Activated naive CD8-positive, alpha-beta T cell (primary cell): ENCODE measurements around the gene GPR78.

Source experiments
- H3K27ac Mint-ChIP-seq: one replicate; pipeline ENCODE4 v1.8.0; 2021; ENCODE audit warnings: mixed read lengths
- H3K27me3 Mint-ChIP-seq: one replicate; pipeline ENCODE4 v1.8.0; 2021; ENCODE audit warnings: mixed read lengths
- H3K36me3 Mint-ChIP-seq: one replicate; pipeline ENCODE4 v1.8.0; 2021; ENCODE audit warnings: mixed read lengths
- H3K4me1 Mint-ChIP-seq: one replicate; pipeline ENCODE4 v1.8.0; 2021; ENCODE audit warnings: low read depth, mixed read lengths
- H3K4me3 Mint-ChIP-seq: one replicate; pipeline ENCODE4 v1.8.0; 2021; ENCODE audit warnings: mild to moderate bottlenecking, mixed read lengths
- H3K9me3 Mint-ChIP-seq: one replicate; pipeline ENCODE4 v1.8.0; 2021; ENCODE audit warnings: low read depth, mixed read lengths

Gene GPR78, protein sequence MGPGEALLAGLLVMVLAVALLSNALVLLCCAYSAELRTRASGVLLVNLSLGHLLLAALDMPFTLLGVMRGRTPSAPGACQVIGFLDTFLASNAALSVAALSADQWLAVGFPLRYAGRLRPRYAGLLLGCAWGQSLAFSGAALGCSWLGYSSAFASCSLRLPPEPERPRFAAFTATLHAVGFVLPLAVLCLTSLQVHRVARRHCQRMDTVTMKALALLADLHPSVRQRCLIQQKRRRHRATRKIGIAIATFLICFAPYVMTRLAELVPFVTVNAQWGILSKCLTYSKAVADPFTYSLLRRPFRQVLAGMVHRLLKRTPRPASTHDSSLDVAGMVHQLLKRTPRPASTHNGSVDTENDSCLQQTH

DNA sequence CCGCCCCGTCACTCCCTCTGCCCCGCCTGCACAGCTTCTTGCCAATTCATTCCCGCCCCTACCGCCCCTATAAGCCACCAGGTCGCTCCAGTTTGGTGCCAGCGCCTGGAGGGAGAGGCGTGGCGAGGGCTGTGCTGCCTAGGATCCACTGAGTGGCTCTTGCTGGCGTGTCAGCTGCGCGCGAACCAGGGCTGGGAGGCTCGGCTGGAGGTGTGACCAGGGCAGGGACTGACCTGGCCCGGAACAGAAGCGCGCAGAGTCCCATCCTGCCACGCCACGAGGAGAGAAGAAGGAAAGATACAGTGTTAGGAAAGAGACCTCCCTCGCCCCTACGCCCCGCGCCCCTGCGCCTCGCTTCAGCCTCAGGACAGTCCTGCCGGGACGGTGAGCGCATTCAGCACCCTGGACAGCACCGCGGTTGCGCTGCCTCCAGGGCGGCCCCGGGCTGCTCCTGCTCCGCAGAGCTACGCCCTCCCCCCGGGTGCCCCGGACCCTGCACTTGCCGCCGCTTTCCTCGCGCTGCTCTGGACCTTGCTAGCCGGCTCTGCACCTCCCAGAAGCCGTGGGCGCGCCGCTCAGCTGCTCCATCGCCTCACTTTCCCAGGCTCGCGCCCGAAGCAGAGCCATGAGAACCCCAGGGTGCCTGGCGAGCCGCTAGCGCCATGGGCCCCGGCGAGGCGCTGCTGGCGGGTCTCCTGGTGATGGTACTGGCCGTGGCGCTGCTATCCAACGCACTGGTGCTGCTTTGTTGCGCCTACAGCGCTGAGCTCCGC, at the start of gene GPR78:
GPR78 (plus strand) TSS at position 72 of the 773 bp plus-strand sequence; CDS start at position 663, 591 bp downstream.
- Mint-ChIP-seq H3K36me3 (no peaks in the 10 kb centered on the region), H3K4me1 (no peaks in the 10 kb centered on the region), H3K9me3 (no peaks in the 10 kb centered on the region), H3K27me3 (peaks cover 19% of the 10 kb centered on the region), H3K4me3 (no peak within 1 kb of the TSS), H3K27ac (no peak within 1 kb of the TSS)

- Mint-ChIP-seq H3K27me3 (peaks cover 7% of the 10 kb centered on the region), H3K36me3 (peaks cover 3% of the 10 kb centered on the region), H3K27ac (no peak overlapping the region), H3K4me1 (no peaks in the 10 kb centered on the region), H3K9me3 (peaks cover 9% of the 10 kb centered on the region), H3K4me3 (no peak overlapping the region)
Measured at GRCh38 chr4:8532245-8532781, 47.9 kb upstream of the GPR78 start.

GRCh38 chr4:8533274-8533865, 46.8 kb upstream of the GPR78 start:
- H3K36me3 Mint-ChIP-seq, result peaks cover 3% of the 10 kb centered on the region
- H3K9me3 Mint-ChIP-seq, result peaks cover 9% of the 10 kb centered on the region
- H3K27ac Mint-ChIP-seq, result no peak overlapping the region
- no peak overlapping the region for H3K4me3 Mint-ChIP-seq
- H3K27me3 Mint-ChIP-seq, result peaks cover 6% of the 10 kb centered on the region
- H3K4me1 Mint-ChIP-seq, result no peaks in the 10 kb centered on the region

- no peak overlapping the region for H3K4me3 Mint-ChIP-seq
- peaks cover 5% of the 10 kb centered on the region for H3K27me3 Mint-ChIP-seq
- H3K27ac Mint-ChIP-seq, result no peak overlapping the region
- no peaks in the 10 kb centered on the region for H3K4me1 Mint-ChIP-seq
- peaks cover 3% of the 10 kb centered on the region for H3K36me3 Mint-ChIP-seq
- H3K9me3 Mint-ChIP-seq, result peaks cover 9% of the 10 kb centered on the region
Measured at GRCh38 chr4:8534129-8534528, 46.1 kb upstream of the GPR78 start.

- Mint-ChIP-seq H3K4me1 (no peaks in the 10 kb centered on the region), H3K9me3 (peaks cover 9% of the 10 kb centered on the region), H3K36me3 (peaks cover 3% of the 10 kb centered on the region), H3K27ac (no peak overlapping the region), H3K27me3 (peaks cover 5% of the 10 kb centered on the region), H3K4me3 (no peak overlapping the region)
Measured at GRCh38 chr4:8534611-8535010, 45.6 kb upstream of the GPR78 start.

GRCh38 chr4:8536467-8536866, 43.7 kb upstream of the GPR78 start:
- Mint-ChIP-seq H3K27me3 (peaks cover 5% of the 10 kb centered on the region), H3K4me3 (no peak overlapping the region), H3K4me1 (no peaks in the 10 kb centered on the region), H3K9me3 (peaks cover 9% of the 10 kb centered on the region), H3K36me3 (peaks cover 3% of the 10 kb centered on the region), H3K27ac (no peak overlapping the region)

- no peaks in the 10 kb centered on the region for H3K4me1 Mint-ChIP-seq
- no peak overlapping the region for H3K4me3 Mint-ChIP-seq
- peaks cover 9% of the 10 kb centered on the region for H3K9me3 Mint-ChIP-seq
- H3K36me3 Mint-ChIP-seq, result peaks cover 3% of the 10 kb centered on the region
- H3K27me3 Mint-ChIP-seq, result peaks cover 4% of the 10 kb centered on the region
- H3K27ac Mint-ChIP-seq, result no peak overlapping the region
Measured at GRCh38 chr4:8537041-8537461, 43.1 kb upstream of the GPR78 start.

- Mint-ChIP-seq H3K9me3 (peaks cover 9% of the 10 kb centered on the region), H3K27ac (no peak overlapping the region), H3K4me1 (no peaks in the 10 kb centered on the region), H3K27me3 (peaks cover 2% of the 10 kb centered on the region), H3K4me3 (no peak overlapping the region), H3K36me3 (peaks cover 3% of the 10 kb centered on the region)
Measured at GRCh38 chr4:8538076-8538702, 42.0 kb upstream of the GPR78 start.

- Mint-ChIP-seq H3K4me3 (no peak overlapping the region), H3K27me3 (peaks cover under 1% of the 10 kb centered on the region), H3K27ac (no peak overlapping the region), H3K9me3 (peaks cover 9% of the 10 kb centered on the region), H3K36me3 (peaks cover 3% of the 10 kb centered on the region), H3K4me1 (no peaks in the 10 kb centered on the region)
Measured at GRCh38 chr4:8538703-8539567, 41.3 kb upstream of the GPR78 start.

GRCh38 chr4:8539661-8540060, 40.5 kb upstream of the GPR78 start:
- H3K4me1 Mint-ChIP-seq, result no peaks in the 10 kb centered on the region
- H3K36me3 Mint-ChIP-seq, result peaks cover 2% of the 10 kb centered on the region
- H3K27me3 Mint-ChIP-seq, result no peaks in the 10 kb centered on the region
- no peak overlapping the region for H3K4me3 Mint-ChIP-seq
- peaks cover 5% of the 10 kb centered on the region for H3K9me3 Mint-ChIP-seq
- no peak overlapping the region for H3K27ac Mint-ChIP-seq

DNA sequence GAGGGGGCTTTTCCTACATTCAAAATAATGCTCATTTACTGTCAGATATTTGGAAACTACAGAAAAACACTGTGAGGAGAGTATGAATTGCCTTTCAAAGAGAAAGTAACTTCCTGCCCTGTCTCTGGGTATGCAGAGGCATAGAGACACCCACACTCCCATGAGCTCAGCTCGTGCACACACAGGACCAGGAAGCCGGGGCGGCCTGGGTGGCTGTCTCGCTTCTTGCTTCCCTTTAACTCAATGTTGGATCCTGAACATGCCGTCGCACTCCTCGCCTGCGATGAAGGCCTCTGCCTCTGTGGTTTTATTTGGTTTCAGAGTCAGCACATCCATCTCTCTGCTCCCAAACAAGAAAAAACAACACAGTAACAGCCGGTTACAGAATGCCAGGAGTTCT, 40.1 kb upstream of the GPR78 start:
- Mint-ChIP-seq H3K9me3 (peaks cover 3% of the 10 kb centered on the region), H3K27me3 (no peaks in the 10 kb centered on the region), H3K27ac (no peak overlapping the region), H3K4me3 (no peak overlapping the region), H3K36me3 (no peaks in the 10 kb centered on the region), H3K4me1 (no peaks in the 10 kb centered on the region)

- Mint-ChIP-seq H3K9me3 (no peaks in the 10 kb centered on the region), H3K4me1 (no peaks in the 10 kb centered on the region), H3K27me3 (no peaks in the 10 kb centered on the region), H3K27ac (no peak overlapping the region), H3K4me3 (no peak overlapping the region), H3K36me3 (no peaks in the 10 kb centered on the region)
Measured at GRCh38 chr4:8540586-8540985, 39.6 kb upstream of the GPR78 start.

GRCh38 chr4:8540991-8541390, 39.2 kb upstream of the GPR78 start:
- H3K4me3 Mint-ChIP-seq, result no peak overlapping the region
- H3K9me3 Mint-ChIP-seq, result no peaks in the 10 kb centered on the region
- no peaks in the 10 kb centered on the region for H3K36me3 Mint-ChIP-seq
- H3K27ac Mint-ChIP-seq, result no peak overlapping the region
- no peaks in the 10 kb centered on the region for H3K4me1 Mint-ChIP-seq
- H3K27me3 Mint-ChIP-seq, result no peaks in the 10 kb centered on the region
